GM21423 (cell line): Measurements from ENCODE around the gene PYDC2.

ENCODE experiments used
- ATAC-seq: cut with Tn5 transposase; IDR thresholded peaks from one replicate; pipeline ENCODE4 v1.9.1; 2021; ENCODE audit warnings: mild to moderate bottlenecking, moderate library complexity; ENCODE audit not compliant: unreplicated experiment

PYDC2 gene

DNA sequence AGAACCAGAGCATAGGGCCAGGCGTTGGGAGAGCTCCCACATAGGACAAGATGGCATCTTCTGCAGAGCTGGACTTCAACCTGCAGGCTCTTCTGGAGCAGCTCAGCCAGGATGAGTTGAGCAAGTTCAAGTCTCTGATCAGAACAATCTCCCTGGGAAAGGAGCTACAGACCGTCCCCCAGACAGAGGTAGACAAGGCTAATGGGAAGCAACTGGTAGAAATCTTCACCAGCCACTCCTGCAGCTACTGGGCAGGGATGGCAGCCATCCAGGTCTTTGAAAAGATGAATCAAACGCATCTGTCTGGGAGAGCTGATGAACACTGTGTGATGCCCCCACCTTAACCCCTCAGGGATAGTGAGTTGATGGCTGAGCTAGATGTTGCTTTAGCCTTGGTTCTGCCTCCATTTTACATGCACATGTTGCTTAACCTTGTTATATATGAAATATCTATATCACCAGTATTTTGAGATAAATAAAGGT, at the start of gene PYDC2:
TSS of gene PYDC2 (plus strand) at position 51 of the 483 bp plus-strand sequence. CDS start at position 51, 0 bp downstream.
- no peak for ATAC-seq

DNA sequence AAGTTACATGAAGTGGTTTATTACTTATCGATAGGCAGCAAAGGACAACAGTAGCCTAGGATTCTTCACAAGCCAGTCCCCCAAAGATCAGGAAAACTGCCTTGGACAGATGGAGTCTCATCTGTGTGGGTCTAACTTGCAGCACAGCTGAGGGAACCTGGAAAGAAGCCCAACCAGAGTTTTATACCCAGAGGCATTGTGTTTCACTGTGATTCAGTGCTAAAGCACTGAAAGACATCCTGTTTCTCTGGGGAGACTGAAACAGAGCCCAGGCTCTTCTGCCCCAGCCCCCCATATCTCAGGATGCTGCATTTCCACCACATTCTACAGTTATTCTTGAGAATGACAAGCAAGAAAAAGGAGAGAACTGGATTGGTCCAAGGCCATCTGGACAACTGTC, 48.2 kb upstream of the PYDC2 start:
- no peak for ATAC-seq

DNA sequence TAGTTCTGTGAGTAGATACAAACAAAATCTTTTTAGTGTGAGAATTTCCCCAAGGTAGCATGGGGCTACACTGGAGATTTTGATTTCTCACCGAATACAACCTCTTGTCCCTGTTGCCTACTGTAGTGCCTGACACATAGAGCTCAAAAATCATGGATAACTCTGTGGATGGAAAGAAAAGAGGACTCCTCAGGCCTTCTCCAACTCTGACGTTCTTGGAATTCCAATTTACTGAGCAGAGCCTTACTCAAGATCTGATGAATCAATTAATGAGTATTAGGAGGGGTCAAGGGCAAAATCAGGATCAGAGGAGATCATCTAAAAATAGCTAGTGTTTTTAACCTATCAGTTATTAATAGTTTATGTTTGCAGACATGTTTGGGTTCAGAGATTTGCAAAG, 46.7 kb upstream of the PYDC2 start:
- no peak for ATAC-seq

DNA sequence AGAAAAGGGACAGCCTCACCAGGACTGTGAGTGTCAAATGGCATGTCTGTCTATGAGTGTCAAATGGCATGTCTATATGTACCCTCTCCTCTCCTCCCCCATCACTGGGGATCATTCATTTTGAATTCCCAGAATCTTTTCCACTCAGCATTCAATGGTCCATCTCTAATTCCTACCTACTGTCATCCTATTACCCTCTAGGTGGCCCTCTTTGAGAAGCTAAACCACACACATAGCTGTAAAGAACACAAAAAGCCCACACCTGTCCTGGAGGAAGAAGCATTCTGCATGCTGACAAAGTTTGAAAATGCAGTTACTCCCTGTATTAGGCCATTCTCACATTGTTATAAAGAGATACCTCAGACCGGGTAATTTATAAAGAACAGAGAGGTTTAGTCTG, 46.2 kb upstream of the PYDC2 start:
- no peak for ATAC-seq

DNA sequence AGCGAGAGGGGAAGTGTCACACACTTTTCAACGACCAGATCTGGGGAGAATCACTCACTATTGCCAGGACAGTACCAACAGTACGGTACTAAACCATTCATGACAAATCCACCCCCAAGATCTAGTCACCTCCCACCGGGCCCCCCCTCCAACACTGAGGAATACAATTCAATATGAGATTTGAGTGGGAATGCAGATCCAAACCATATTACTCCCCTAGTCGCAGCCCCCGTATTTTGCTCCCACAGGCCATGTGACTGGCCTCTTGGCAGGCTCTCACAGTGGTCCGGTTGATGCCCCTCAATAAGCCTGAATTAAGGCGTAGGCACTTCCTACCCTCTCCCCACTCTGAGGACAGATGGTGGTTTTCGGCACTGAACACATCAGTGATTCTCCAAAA, 45.4 kb upstream of the PYDC2 start:
- ATAC-seq, result no peak

DNA sequence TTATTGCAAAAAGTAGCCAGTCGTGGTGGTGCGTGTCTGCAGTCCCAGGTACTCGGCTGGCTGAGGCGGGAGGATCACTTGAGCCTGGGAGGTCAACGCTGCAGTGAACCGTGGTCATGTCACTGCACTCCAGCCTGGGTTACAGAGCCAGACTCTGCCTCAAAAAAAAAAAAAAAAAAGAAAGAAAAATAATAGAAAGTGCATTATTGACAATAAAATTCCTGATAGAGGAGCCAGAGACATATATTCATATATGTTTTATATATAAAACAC, 43.6 kb upstream of the PYDC2 start:
- ATAC-seq, result no peak

DNA sequence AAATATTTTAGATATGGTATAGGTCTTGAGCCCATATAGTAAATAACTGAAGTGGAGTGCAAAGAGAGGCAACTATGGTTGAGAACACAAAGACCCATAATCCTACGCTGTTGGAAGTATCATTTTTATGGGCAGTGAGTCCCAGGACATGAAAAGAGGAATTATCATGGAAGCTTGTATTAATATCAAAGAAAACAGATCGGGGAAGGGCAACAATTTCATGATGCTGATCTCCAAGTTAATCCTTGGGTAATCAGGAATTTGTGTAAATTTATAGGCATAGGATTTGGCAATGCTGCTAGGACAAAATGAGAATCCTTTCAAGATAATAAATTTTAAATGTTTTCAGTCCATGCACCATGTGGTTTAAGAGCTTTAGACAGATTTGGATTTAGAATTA, 40.2 kb upstream of the PYDC2 start:
- no peak for ATAC-seq

DNA sequence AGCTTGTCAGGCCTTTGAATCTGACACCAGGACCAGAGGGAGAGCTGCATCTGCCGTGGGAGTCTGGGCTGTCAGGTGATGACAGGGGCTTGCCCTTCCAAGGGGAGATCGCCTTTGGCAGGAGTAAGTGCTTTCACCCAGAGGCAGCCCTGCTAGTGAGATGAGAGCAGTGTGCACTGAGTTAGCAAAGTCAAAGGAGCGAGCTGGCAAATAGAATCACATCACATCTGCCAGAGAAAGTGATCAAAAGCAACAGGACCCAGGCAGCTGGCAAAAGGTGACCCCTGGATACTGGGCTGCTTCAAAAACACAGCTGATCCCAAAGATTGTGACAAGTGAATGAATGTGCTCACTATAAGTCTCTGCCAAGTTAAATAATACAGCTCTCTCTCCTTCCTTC, 36.1 kb upstream of the PYDC2 start:
- no peak for ATAC-seq

DNA sequence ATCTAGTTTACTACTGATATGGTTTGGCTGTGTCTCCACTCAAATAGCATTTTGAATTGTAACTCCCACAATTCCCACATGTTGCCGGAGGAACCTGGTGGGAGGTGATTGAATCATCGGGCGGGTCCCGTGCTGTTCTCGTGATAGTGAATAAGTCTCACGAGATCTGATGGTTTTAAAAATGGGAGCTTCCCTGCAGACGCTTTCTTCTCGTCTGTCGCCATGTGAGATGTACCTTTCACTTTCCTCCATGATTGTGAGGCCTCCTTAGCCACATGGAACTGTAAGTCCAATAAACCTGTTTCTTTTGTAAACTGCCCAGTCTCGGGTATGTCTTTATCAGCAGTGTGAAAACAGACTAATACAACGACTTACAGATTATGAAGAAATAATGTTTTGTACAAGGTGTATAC, 35.6 kb upstream of the PYDC2 start:
- ATAC-seq, result no peak

DNA sequence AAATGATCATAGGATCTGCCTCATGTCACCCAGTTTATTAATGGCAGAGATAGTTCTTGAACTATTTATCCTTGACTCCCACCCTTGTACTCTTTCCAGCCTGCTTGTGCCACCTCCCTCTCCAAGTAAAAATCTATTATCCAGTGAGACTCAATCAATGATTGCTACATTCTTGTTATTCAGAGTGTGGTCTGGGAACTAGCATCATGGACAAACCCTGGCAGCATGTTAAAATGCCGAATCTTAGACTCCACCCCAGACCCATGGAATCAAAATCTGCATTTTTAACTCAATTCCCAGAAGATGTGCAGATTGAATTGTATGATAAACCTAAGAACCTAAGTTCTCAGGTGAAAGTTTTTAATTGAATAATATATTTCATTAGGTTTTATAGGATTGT, 34.7 kb upstream of the PYDC2 start:
- ATAC-seq, result no peak

DNA sequence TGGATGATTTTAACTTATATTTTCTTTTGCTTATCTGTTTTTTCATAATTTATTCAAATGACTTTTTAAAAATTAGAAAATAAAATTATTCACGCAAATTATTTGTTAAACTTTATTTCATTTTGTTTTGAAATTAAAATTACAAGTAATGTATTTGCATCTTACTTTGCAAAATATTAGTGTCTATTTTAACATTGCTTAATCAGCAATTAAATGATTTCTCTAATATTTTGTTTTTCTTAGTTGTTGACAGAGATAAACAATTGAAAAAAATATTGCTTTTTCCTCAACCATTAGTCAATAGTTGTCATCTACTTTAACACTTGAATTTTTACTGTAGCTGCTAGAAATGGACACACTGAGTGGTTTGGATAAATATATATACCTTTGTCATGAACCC, 32.8 kb upstream of the PYDC2 start:
- no peak for ATAC-seq

DNA sequence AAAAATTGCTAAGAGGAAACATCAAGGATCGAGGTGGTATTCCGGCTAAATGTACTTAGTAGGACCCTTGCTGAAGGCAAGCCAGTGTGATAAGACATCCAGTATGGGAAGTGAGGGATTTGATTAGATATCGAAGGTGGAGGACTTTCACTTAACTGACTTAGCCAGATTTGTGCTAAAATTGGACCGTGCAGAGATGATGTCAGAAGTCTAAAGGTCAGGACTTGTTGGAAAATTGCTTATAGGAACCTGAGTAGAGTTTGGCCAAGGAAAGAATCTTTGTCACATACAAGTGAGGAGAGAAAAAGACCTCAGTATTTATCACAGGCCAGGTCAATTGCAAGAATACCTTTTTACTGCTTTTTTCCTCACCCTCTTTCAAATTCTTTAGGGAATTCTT, 30.9 kb upstream of the PYDC2 start:
- no peak for ATAC-seq

DNA sequence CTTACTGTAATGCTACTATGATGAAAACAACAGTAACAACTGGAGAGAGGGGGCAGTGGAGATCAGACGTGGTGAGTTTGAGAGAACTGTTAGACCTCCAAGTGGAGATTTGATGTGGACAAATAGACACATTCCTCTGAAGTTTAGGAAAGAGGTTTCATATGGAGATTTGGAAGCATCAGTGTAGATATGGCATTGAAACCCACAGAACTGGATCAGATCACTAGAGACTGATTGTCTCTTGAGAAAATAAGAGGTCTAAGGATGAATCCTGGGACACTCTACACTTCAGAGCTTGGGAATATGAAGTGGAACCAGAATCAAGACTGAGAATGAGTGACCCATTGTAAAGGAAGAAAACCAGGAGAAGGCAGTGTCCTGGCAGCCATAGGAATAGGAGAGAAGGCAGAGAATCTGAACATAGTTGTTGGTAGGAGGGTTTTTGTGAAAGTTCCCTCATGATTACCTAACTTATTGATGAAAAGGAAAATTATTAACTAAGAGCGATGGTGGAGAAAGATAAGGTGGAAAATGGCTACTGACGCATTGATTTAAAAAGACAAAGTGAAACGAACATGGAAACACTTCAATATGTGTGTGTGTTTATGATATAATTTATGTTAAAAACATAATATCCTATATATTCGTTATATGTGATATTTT, 29.7 kb upstream of the PYDC2 start:
- ATAC-seq, result no peak

DNA sequence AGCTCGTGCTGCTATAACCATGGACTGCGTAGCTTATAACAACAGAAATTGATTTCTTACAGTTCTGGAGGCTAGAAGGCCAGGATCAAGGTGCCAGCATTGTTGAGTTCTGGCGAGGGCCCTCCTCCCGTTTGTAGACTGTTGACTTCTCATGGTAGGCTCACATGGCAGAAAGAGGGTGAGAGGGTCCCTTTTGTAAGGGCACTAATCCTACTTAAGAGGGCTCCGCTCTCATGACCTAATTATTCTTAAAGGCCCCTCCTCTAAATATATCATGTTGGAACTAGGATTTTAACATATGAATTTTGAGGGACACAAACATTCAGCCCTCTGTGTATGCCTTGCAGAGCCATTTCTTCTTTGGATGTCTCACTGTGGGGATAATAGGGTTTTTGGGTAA, 28.8 kb upstream of the PYDC2 start:
- ATAC-seq, result no peak

DNA sequence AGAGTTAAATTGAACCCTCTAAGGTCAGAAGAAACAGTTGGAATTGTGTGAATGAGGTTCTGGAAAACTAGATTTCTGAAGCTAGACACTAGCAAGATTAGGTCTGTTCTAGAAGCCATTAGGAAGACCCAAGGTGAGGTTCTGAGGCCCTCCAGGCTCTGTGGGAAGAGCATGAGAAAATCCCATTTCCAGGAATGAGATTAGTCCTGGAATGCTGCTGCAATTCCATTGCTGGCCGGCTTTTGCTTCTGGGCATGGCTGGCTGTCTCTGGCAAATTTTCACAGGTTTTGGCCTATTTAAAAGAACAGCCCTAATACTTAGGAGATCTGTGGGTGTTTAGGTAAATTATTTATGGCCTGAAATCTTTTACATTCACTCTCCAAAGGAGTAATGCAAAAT, 26.9 kb upstream of the PYDC2 start:
- ATAC-seq, result no peak

DNA sequence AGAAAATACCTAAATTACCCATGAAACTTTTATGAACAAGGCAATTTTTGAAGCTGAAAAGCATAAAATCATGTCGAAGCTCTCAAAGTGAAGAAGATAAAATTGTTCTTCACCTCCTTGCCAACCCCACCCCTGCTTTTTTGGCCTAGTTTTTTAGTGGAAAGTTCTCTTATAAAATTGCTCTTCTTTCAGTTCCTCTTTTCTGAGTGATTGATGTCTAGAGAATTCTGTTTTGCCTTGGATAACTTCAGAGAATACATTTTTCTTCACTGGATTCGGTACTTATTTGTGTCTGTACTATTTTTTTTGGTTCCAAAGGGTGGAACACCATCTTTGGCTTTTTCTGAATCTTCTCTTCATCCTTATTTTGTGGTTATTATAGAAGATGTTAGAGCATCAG, 25.0 kb upstream of the PYDC2 start:
- ATAC-seq, result no peak

DNA sequence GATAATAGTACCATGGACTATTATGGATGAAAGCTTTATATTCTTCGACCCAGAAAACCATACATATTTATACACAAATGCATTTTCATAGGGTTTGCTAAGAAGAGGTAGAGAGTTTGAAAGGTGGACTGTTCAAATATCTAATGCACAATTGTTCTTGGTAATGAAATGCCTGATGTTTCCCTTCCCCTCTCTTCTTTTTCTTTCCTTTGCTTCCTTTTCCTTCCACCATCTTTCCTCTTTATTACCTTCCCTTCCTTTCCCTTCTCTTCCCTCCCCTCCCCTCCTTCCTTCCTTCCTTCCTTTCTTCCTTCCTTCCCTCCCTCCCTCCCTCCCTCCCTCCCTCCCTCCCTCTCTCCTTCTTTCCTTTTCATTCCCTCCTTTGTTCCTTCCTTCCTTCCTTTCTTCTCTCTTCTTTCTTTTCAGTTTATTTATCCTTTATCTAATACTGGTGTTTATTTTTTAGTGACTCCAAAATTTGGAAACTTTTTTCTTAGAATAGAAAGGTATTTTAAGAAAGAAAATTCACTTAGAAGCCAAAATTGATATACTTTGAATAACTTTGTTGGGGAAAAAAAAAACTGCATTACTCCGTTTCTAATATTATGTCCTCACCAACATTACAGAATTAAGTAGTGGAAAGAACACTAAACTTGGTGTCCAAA, 22.7 kb upstream of the PYDC2 start:
- ATAC-seq, result no peak

DNA sequence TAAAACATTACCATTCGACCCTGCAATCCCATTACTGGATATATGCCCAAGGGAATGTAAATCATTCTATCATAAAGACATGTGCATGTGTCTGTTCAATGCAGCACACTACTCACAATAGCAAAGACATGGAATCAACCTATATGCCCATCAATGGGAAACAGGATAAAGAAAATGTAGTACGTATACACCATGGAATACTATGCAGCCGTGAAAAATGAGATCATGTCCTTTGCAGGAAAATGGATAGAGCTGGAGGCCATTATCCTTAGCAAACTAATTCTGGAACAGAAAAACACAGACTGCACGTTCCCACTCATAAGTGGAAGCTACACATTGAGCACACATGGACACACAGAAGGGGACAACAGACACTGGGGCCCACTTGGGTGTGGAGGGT, 20.4 kb upstream of the PYDC2 start:
- ATAC-seq, result no peak

DNA sequence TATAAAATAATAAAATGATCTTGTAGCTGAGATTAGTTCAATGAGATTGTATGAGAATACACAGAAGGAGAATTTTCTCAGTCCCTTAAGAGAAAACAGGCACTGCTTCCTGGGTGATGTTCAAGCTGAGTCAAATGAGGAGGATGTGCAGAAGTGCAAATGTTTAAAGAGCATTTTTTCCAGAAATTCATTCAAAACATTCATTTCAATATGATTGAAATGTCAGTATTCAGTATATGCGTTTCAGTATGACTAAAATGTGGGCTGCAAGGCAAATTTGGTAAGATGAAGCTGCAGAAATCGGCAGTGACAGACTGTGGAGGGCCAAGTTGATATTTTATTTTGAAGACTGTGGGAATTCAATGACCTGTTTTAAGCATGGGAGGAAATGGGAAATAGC, 19.3 kb upstream of the PYDC2 start:
- ATAC-seq, result no peak

DNA sequence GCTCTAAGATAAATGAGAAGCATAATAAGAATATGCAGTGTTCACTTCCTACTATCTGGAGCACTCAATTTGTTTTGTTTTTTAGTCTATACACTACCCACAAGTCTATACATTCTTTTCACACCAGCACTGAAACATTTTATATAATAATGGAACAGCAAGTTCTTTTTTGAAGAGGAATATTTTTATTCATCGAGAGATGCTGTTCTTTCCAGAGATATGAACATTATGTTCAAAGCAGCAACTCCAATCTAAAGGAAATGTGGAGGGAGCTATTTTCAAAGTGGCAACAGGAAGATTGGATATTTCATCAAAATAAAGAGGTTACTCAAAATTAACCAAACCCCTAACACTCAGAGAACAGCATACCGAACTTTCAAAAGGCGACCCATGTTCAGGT, 16.4 kb upstream of the PYDC2 start:
- no peak for ATAC-seq

DNA sequence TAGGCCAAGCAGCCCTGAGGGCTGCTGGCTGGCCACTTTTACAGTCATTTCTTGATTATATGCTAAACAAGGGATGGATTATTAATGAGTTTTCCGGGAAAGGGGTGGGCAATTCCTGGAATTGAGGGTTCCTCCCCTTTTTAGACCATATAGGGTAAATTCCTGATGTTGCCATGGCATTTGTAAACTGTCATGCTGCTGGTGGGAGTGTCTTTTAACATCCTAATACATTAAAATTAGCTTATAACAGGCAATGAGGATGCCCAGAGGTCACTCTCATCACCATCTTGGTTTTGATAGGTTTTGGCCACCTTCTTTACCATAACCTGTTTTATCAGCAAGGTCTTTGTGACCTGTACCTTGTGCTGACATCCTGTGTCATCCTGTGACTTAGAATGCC, 11.7 kb upstream of the PYDC2 start:
- no peak for ATAC-seq

DNA sequence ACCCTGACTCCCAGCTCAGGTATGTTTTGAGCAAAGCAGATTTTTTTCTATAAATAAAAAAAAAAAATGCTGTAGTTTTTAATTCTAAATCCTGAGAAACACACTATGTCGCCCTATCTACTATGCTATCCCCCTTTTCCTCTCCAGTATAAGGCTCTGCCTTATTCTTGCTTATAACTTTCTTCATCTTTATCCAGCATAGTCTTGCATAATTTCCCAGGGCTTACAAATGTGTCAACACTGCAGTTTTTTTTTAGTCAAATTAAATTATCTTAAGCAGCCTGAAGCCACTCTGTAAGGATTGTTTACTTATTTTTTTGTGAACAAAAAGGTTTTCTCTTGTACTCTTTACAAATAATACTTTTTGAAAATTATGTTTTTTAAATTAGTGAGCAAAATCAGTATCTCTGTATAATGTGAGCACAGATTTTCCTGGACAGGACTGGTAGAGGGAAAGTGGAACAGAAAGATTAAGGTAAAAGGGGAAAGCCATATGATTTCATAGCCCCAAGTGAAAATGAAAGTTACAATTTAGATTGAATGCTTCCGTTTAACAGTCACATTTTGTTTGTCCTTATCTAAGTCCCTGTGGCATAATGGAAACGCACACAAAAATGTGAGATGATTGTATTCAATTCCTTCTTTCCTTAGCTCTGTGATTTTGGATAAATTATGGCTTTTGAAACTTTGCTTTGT, 5.6 kb upstream of the PYDC2 start:
- ATAC-seq, result peak; percentile 91
